GM21367 (cell line): Measurements from ENCODE around the gene MPHOSPH8.
"Not testable (repeated sequence)": the region's sequence is repeated elsewhere in the genome, so short reads cannot be mapped to it uniquely, and the experiment has no call there.

Source experiments
- ATAC-seq: cut with Tn5 transposase; IDR thresholded peaks from one replicate; pipeline ENCODE4 v1.9.1; 2021; ENCODE audit not compliant: unreplicated experiment

MPHOSPH8 gene

GRCh38 chr13:19676168-19676567 is 42.7 kb downstream of the MPHOSPH8 start:
- ATAC-seq = no peak

- ATAC-seq = no peak
Observed at GRCh38 chr13:19680751-19681150, 47.3 kb downstream of the MPHOSPH8 start.

DNA sequence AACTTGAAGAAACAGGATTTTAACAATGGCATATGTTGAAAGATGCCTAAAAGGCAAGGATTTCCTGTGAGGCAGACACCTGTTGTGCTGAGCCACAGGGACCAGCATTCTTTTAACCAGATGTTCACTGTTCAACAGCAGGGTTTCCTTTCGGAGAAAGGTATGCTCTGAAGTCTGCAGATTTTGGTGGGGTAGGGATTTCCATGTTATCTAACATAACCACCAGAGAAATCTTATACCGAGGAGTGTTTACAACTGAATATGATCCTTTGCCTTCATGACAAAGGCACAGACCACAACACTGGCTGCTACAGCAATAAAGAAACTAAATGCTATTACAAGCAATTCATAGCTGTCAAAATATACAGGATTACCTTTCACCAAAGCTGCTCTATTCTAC is 48.1 kb downstream of the MPHOSPH8 start:
- ATAC-seq = no peak

DNA sequence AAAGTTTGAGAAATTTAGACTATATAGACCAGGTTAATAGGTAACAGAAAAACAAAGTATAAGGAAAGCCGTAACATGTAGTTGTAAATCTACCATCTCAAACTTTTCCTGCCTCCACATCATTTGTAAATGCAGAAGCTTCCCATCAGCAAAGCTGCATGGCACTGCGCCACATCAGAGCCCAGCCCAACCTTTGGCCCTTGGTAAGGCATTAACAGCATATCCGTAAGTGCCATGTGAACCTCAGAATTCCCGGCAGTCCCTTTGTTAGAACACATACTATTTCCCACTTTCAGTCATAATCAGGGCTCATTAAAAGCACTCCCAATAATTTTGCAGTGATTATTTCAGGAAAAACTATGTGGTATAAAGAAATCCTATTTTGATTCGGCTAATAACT is 51.6 kb downstream of the MPHOSPH8 start:
- ATAC-seq = no peak

DNA sequence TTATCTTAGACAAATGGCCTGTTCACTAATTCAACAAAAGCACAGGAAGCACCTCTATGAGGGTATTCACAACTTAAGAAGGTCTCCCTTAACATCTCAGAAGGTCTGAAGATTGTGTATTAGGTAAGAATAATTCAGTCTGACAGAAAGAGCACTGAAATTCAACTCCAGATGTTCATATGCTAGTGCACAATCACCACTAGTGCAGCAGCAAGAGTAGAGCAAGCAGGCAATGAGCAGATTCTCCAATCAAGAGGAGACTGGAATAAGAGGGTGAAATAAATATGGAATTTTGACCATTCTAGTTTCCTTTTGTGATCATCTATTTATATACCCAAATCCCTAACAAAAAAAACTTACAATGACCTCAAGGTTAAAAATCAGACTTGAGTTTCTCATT is 52.0 kb downstream of the MPHOSPH8 start:
- ATAC-seq = no peak

- ATAC-seq = not testable (repeated sequence)
Observed at GRCh38 chr13:19691447-19691846, 58.0 kb downstream of the MPHOSPH8 start.

DNA sequence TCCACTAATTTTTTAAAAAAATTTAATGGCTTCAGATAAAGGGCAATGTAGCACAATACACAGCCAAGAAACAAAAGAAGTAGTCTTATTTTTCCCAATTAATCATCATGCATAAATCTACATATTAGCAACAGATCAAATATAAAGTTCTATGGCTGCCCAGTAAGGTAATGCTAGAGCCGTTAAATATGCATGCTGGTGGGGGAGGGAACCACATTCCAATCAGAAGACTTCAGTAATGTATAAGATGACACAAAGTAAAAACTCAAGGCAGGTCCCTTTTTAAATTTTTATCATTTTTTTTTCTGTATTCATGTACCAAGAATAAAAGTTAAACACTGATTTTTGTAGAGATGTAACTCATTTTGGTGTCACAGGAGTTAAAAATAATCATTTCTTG is 62.0 kb downstream of the MPHOSPH8 start:
- ATAC-seq = no peak

- ATAC-seq = no peak
Observed at GRCh38 chr13:19695829-19696228, 62.4 kb downstream of the MPHOSPH8 start.

- not testable (repeated sequence) for ATAC-seq
Observed at GRCh38 chr13:19700963-19701362, 67.5 kb downstream of the MPHOSPH8 start.

GRCh38 chr13:19701619-19702018 is 68.2 kb downstream of the MPHOSPH8 start:
- not testable (repeated sequence) for ATAC-seq

DNA sequence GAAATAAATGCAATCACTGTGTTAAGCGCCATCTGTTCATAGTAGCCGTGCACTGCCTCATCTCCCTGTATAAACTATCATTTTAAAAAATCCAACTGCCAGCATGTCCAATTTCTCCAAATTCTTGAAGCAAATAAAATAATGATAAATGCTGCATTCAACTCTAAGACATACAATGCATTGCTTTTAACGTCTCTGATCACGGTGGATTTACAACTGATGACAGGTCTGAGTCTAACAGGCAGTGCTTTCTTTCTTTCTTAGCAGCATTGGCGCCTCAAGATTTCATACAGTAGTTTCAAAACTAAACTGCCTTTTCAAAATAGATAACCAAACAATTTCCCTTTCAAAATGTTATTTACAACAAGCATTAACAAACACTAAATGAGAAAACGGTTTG is 70.8 kb downstream of the MPHOSPH8 start:
- not testable (repeated sequence) for ATAC-seq

- not testable (repeated sequence) for ATAC-seq
Observed at GRCh38 chr13:19709039-19709438, 75.6 kb downstream of the MPHOSPH8 start.

GRCh38 chr13:19709782-19710181 is 76.3 kb downstream of the MPHOSPH8 start:
- ATAC-seq = not testable (repeated sequence)

DNA sequence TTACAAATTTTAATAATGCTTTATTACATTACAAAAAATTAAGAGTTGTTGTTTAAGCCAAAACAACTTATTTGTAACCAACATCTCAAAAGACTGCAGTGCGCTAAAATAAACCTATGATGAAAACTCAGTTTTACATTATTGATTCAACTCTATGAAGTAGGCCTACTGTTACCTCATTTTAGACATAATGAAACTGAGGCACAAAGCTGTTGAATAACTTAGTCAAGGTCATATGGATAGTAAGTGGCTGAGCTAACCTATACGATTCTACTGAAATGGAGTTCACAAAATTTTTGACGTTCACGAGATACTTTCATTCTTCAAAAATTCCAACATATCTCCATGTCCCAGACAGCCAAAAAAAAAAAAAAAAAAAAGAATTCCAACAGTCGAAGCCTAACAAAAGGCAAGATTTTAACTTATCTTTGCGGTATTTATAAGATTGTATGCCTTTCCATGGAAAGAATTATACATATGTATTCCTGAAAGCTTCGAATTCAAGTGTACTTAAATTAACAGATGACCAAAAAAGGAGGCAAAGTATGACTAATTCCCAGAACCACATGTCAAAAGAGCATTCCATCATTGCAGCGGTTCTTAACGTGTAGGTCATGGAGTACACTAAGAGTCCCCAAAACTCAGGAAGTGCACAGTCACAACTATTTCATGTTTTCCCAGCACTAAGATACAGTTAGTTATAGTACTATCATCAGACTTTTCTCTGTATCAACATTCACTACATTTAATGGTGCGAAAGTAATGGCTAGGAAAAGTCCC is 79.9 kb downstream of the MPHOSPH8 start:
- ATAC-seq = no peak

DNA sequence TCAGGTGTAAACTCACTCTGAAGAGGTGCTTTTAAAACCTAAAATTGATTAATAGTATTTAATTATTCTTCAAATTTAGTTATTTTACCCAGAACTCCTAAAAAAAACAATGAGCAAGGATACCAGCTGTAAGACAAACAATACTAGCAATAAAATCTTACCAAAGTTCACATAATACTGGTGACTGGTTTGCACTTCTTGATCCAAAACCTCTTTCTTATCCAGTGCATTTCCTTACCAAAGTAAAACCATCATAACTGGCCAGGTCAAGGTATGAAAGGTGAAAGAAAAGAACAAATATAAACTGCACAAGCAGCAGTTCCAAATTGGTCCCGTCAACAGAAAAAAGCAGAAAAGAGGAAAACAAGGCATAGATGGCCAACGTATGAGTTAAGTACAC is 86.6 kb downstream of the MPHOSPH8 start:
- ATAC-seq = no peak
